ENCODE data around the gene GLT6D1. TPM values are rescaled to one million over a fixed set of nuclear protein-coding genes. Genes with fewer than 3 reads are reported as not detected.

GLT6D1 gene
- total RNA-seq, 6 experiments from 2014 or later, result not detected

DNA sequence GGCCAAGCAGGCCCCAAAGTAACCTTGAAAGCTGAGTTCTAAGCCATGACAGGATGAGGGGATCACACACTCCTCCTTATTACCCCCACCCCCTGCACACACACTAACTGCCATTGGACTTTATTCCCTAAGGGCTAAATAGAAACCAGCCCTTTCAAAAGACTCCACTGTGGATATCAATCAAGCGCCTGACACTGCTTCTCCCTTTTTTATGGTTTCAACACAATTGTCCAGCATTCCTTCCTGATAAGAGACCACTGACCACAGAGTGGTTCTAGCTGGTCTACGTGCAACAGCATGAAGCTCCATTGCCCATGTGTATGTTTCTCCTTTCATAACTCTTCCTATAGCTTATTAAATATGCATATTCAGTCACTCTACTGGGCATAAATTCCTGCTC is 43.1 kb downstream of the GLT6D1 start:
- ATAC-seq (no peak), DNase-seq (no peak)
- TF ChIP-seq, protein P1, sequence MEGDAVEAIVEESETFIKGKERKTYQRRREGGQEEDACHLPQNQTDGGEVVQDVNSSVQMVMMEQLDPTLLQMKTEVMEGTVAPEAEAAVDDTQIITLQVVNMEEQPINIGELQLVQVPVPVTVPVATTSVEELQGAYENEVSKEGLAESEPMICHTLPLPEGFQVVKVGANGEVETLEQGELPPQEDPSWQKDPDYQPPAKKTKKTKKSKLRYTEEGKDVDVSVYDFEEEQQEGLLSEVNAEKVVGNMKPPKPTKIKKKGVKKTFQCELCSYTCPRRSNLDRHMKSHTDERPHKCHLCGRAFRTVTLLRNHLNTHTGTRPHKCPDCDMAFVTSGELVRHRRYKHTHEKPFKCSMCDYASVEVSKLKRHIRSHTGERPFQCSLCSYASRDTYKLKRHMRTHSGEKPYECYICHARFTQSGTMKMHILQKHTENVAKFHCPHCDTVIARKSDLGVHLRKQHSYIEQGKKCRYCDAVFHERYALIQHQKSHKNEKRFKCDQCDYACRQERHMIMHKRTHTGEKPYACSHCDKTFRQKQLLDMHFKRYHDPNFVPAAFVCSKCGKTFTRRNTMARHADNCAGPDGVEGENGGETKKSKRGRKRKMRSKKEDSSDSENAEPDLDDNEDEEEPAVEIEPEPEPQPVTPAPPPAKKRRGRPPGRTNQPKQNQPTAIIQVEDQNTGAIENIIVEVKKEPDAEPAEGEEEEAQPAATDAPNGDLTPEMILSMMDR (IDR thresholded peaks at IDR 0.05), result no peak
- no peak for TF ChIP-seq POLR2A (IDR thresholded peaks at IDR 0.05)
- Histone ChIP-seq H3K27me3 (no peaks in the 10 kb centered on the region), H3K36me3 (no peaks in the 10 kb centered on the region), H3K27ac (no peak overlapping the region), H3K9me3 (no peaks in the 10 kb centered on the region), H3K4me1 (no peaks in the 10 kb centered on the region), H3K4me3 (no peak overlapping the region)
- WGBS (ENCODE audit: insufficient coverage, low coverage, low lambda C conversion rate, missing lambda C conversion rate), result 60% methylated on average over 2 of the region's 2 CpGs
- intact Hi-C loops (cut with DNase I), result no loop called here

DNA sequence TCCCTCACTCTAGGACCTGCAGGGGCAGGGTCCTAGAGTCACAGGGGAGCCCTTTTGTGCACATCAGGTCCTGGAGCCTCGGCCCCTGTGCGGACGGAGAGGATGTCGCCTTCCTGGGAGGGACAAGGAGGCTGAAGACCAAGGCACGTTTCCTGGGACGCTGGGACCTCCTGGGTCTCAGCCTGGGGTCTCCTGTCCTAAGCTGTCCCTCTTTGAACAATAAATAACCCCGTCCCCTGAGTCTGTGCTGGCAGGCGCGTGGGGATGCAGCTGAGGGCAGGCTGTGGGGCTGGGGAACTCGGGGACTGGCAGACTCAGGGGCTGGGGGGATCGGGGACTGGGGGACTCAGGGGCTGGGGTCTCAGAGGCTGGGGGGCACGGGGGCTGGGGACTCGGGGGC is 46.7 kb downstream of the GLT6D1 start:
- H3K36me3 ChIP-seq, result no peaks in the 10 kb centered on the region
- H3K27me3 ChIP-seq, result no peaks in the 10 kb centered on the region
- H3K9me3 ChIP-seq, result no peaks in the 10 kb centered on the region
- ATAC-seq, result peak in 1 of 4 donors; percentile 11
- 69% methylated on average over 7 of the region's 13 CpGs for WGBS (ENCODE audit: insufficient coverage, low coverage, low lambda C conversion rate, missing lambda C conversion rate)
- H3K27ac ChIP-seq, result no peak overlapping the region
- H3K4me3 ChIP-seq, result no peak overlapping the region
- intact Hi-C loops (cut with DNase I), result no loop called here
- no peak for TF ChIP-seq POLR2A (IDR thresholded peaks at IDR 0.05)
- TF ChIP-seq, protein P1 (IDR thresholded peaks at IDR 0.05), result no peak
- H3K4me1 ChIP-seq, result no peaks in the 10 kb centered on the region
- peak in 2 of 3 donors; percentile 12 to 37 for DNase-seq

DNA sequence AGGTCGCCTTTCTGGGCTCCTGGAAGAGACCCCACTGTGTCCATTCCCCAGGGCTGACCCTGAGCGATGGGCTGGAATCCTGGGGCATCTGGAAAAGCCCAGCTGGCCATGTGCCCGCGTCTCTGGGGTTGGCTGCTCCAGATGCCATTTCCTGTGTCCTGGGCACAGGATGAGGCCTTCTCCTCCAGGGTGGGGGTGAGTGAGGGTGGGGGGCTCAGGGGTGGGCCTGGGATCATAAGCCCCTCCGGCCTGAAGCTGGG is 47.1 kb downstream of the GLT6D1 start:
- ATAC-seq (no peak), DNase-seq (no peak)
- no peaks in the 10 kb centered on the region for H3K36me3 ChIP-seq
- H3K4me3 ChIP-seq, result no peak overlapping the region
- H3K27me3 ChIP-seq, result no peaks in the 10 kb centered on the region
- intact Hi-C loops (cut with DNase I), result no loop called here
- no peak for TF ChIP-seq POLR2A (IDR thresholded peaks at IDR 0.05)
- TF ChIP-seq, protein P1 (IDR thresholded peaks at IDR 0.05), result no peak
- 33% methylated on average over 1 of the region's 5 CpGs for WGBS (ENCODE audit: insufficient coverage, low coverage, low lambda C conversion rate, missing lambda C conversion rate)
- no peaks in the 10 kb centered on the region for H3K9me3 ChIP-seq
- H3K27ac ChIP-seq, result no peak overlapping the region
- no peaks in the 10 kb centered on the region for H3K4me1 ChIP-seq

DNA sequence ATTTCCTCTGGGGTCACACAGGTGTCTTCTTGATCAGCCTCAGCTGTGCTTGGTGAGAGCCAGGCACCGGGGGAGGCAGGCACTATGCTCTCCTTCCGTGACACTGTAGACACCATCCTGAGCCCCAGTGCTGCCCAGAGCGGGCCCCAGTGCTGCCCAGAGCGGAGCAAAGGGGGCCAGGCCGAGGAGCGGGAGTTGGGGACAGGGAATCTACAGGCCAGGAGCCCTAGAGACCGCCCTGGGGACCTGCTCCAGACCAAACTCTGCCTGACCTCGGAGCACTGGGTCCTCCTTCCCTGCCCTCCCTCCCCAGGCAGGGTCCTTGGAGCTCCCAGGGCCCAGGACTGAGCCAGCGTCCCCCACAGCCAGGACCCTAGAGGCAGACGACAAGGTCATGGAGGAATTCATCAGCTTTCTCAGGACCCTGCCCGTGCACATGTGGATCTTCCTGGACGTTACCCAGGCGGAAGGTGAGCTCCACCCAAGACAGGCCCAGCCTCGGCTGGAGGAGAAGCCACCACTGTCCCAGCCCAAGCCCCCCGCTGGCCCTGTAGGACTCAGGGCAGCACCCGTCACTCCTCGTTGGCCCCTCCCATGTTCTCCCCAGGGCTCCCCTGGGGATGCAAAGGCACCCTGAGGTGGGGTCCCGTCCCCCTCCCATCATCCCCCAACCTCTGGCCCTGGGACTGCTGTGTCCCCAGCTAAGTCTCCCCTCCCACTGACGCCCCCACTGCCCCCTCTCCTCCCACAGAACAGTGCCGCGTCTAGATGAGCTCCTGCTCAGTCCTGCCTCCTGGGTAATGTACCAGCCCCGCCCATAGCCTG is 47.6 kb downstream of the GLT6D1 start:
- intact Hi-C loops (cut with DNase I), result no loop called here
- TF ChIP-seq, protein P1 (IDR thresholded peaks at IDR 0.05), result no peak
- no peak for TF ChIP-seq POLR2A (IDR thresholded peaks at IDR 0.05)
- no peak overlapping the region for H3K27ac ChIP-seq
- peak in 1 of 4 donors; percentile 31 for ATAC-seq
- H3K4me3 ChIP-seq, result no peak overlapping the region
- H3K9me3 ChIP-seq, result no peaks in the 10 kb centered on the region
- no peaks in the 10 kb centered on the region for H3K36me3 ChIP-seq
- peak in 2 of 3 donors; percentile 13 to 39 for DNase-seq
- no peaks in the 10 kb centered on the region for H3K27me3 ChIP-seq
- 43% methylated on average over 1 of the region's 22 CpGs for WGBS (ENCODE audit: insufficient coverage, low coverage, low lambda C conversion rate, missing lambda C conversion rate)
- no peaks in the 10 kb centered on the region for H3K4me1 ChIP-seq
